Pancreas (tissue), 10 donors: ENCODE data around the gene VIP. TPM values are rescaled to one million over a fixed set of nuclear protein-coding genes. Genes with fewer than 3 reads are reported as not detected.

Experiments
- ATAC-seq, 4 donors: fragments of 200-7000 bp; cut with Tn5 transposase; one replicate each; pipeline versions ENCODE4 v1.8.0 to v1.9.1; 2020; ENCODE audit warnings: mild to moderate bottlenecking in 4 of 4, moderate library complexity in 4 of 4
- DNase-seq, 6 donors: peaks; one replicate each; pipeline ENCODE4 v3.0.0-alpha.2; 2020
- FAIRE-seq: peaks from 2 replicates; lab custom pipeline; 2012; peaks lifted over from hg19 to GRCh38; lab: Jason Lieb, UNC
- H3K27ac ChIP-seq, 4 donors: fragments of 200-600 bp; sonication (generic); 1 replicate in 3 of 4; 2 replicates in 1 of 4; pipeline versions ENCODE4 v1.5.0 to v1.8.0; 2020
- H3K27me3 ChIP-seq, 4 donors: fragments of 200-600 bp; one replicate each; pipeline ENCODE4 v1.8.0; 2021
- H3K36me3 ChIP-seq, 3 donors: fragments of 200-600 bp; sonication (generic) in 1 of 3; one replicate each; pipeline versions ENCODE4 v1.5.0 to v1.8.0; 2020 to 2021
- H3K4me1 ChIP-seq, 3 donors: fragments of 200-600 bp; one replicate each; pipeline ENCODE4 v1.8.0; 2021
- H3K4me3 ChIP-seq, 4 donors: fragments of 200-600 bp; sonication (generic) in 2 of 4; one replicate each; pipeline versions ENCODE4 v1.5.0 to v1.8.0; 2020 to 2021
- H3K9me3 ChIP-seq, 4 donors: fragments of 200-600 bp; one replicate each; pipeline ENCODE4 v1.8.0; 2021
- CTCF ChIP-seq, 4 donors: fragments of 200-600 bp; sonication (generic) in 3 of 4; IDR thresholded peaks; one replicate each; pipeline versions ENCODE4 v1.5.0 to v1.8.0; 2021; ENCODE audit warnings: antibody characterized with exemption in 4 of 4
- WGBS, 2 donors: extraction: QIAGEN DNeasy Blood & Tissue Kit; methylation state at CpG; one replicate each; pipeline ENCODE4 v1.1.7; 2013; 5-methylcytosine and 5-hydroxymethylcytosine counted together
- intact Hi-C, 3 donors: fragments of 100-400 bp; cut with DNase I; formaldehyde crosslinking; loops; one replicate each; pipeline versions ENCODE4 v1.11.1 to v1.14.2; 2022
- polyA plus RNA-seq, 2 donors: library from polyadenylated mRNA; stranded (reverse); fragments of 200-250 nt; gene quantifications; one replicate each; pipeline ENCODE4 v1.2.3, GENCODE V29; 2013
- total RNA-seq, 6 donors: library from RNA; stranded (reverse); fragmentation: NEBNext Ultra II Directional in 4 of 6; extraction: Animal tissue kit (Norgen Biotek cat#: 25700) in 4 of 6; gene quantifications; one replicate each; pipeline versions ENCODE4 v1.2.1 to v1.2.4, GENCODE V29; 2021 to 2023
- donor health status: healthy with polysubstance abuse.
- donor health status: DM: no; HTN: no; CAD: no; lungs with moderate emphysema.
- donor health status: DM: no; HTN: no; CAD: no.
- donor health status: control.
- donor health status: control.
- donor health status: Bipolar disorder and iron deficiency.
- donor health status: DM: yes; HTN: yes; CAD: no.
- donor health status: DM: no; HTN: no; CAD: no.
- donor health status: DM: no; HTN: no; CAD: no.
- donor health status: DM: yes; HTN: yes; CAD: no.

VIP gene
- total and polyA plus RNA-seq, 8 donors: 0.12 to 28.1 (median 1.7) TPM; not detected in 1

GRCh38 chr6:152727507-152727906 is 23.1 kb upstream of the VIP start:
- Histone ChIP-seq H3K36me3 (no peaks in the 10 kb centered on the region), H3K4me3 (no peak overlapping the region), H3K27ac (no peak overlapping the region), H3K4me1 (no peaks in the 10 kb centered on the region), H3K27me3 (peaks cover 0 to 8% (median 0%) of the 10 kb centered on the region in 4 donors), H3K9me3 (no peaks in the 10 kb centered on the region)
- 58 to 78% methylated on average over 3 of the region's 3 CpGs for whole genome bisulfite sequencing, 2 donors
- intact Hi-C loops: no loop called here
- FAIRE-seq (no peak), ATAC-seq (no peak), DNase-seq (no peak)
- no peak for TF ChIP-seq CTCF (IDR thresholded peaks at IDR 0.05)

GRCh38 chr6:152734630-152735029 is 16.0 kb upstream of the VIP start:
- Histone ChIP-seq H3K4me1 (no peaks in the 10 kb centered on the region), H3K9me3 (no peaks in the 10 kb centered on the region), H3K36me3 (no peaks in the 10 kb centered on the region), H3K27me3 (no peaks in the 10 kb centered on the region), H3K27ac (no peak overlapping the region), H3K4me3 (no peak overlapping the region)
- FAIRE-seq (no peak), ATAC-seq (no peak), DNase-seq (no peak)
- WGBS, 2 donors: 43 to 58% methylated on average over 2 of the region's 2 CpGs
- no peak for TF ChIP-seq CTCF (IDR thresholded peaks at IDR 0.05)
- intact Hi-C loops: no loop called here

- FAIRE-seq (no peak), DNase-seq (no peak), ATAC-seq (no peak)
- H3K27me3 ChIP-seq: no peaks in the 10 kb centered on the region
- no peaks in the 10 kb centered on the region for H3K4me1 ChIP-seq
- intact Hi-C loops: no loop called here
- H3K4me3 ChIP-seq: no peak overlapping the region
- no peak overlapping the region for H3K27ac ChIP-seq
- no peak for TF ChIP-seq CTCF (IDR thresholded peaks at IDR 0.05)
- WGBS, 2 donors: 35 to 45% methylated on average over 2 of the region's 2 CpGs
- H3K9me3 ChIP-seq: no peaks in the 10 kb centered on the region
- H3K36me3 ChIP-seq: no peaks in the 10 kb centered on the region
Measured at GRCh38 chr6:152736687-152737273, 13.8 kb upstream of the VIP start.

- WGBS, 2 donors: 53 to 72% methylated on average over 4 of the region's 4 CpGs
- intact Hi-C loops: no loop called here
- Histone ChIP-seq H3K36me3 (no peaks in the 10 kb centered on the region), H3K27me3 (no peaks in the 10 kb centered on the region), H3K27ac (no peak overlapping the region), H3K9me3 (no peaks in the 10 kb centered on the region), H3K4me3 (no peak overlapping the region), H3K4me1 (no peaks in the 10 kb centered on the region)
- ATAC-seq: no peak
- FAIRE-seq: no peak
- TF ChIP-seq CTCF (IDR thresholded peaks at IDR 0.05): no peak
- DNase-seq: no peak
Measured at GRCh38 chr6:152745509-152746171, 5.0 kb upstream of the VIP start.

- intact Hi-C loops: no loop called here
- H3K4me3 ChIP-seq: no peak overlapping the region
- ATAC-seq: no peak
- no peaks in the 10 kb centered on the region for H3K27me3 ChIP-seq
- no peak for TF ChIP-seq CTCF (IDR thresholded peaks at IDR 0.05)
- no peaks in the 10 kb centered on the region for H3K4me1 ChIP-seq
- no peaks in the 10 kb centered on the region for H3K36me3 ChIP-seq
- no peak overlapping the region for H3K27ac ChIP-seq
- 51 to 57% methylated on average over 2 of the region's 2 CpGs for WGBS, 2 donors
- no peak for FAIRE-seq
- no peak for DNase-seq
- H3K9me3 ChIP-seq: no peaks in the 10 kb centered on the region
Measured at GRCh38 chr6:152746172-152746553, 4.4 kb upstream of the VIP start.
